GM19023 (cell line): ENCODE results near the gene PHACTR1.

Experiments used
- ATAC-seq: cut with Tn5 transposase; IDR thresholded peaks from one replicate; pipeline ENCODE4 v1.9.1; 2021; ENCODE audit warnings: mild to moderate bottlenecking, moderate library complexity; ENCODE audit not compliant: unreplicated experiment

Gene PHACTR1

GRCh38 chr6:13296536-13296997 is 580.0 kb downstream of the PHACTR1 start:
- no peak for ATAC-seq

GRCh38 chr6:13297391-13297790 is 580.8 kb downstream of the PHACTR1 start:
- ATAC-seq, result no peak

GRCh38 chr6:13298446-13298845 is 581.9 kb downstream of the PHACTR1 start:
- no peak for ATAC-seq

GRCh38 chr6:13299403-13299821 is 582.8 kb downstream of the PHACTR1 start:
- no peak for ATAC-seq

- ATAC-seq, result no peak
These were observed 583.4 kb downstream of the PHACTR1 start for GRCh38 chr6:13299918-13300317.

GRCh38 chr6:13300643-13301590 is 584.4 kb downstream of the PHACTR1 start:
- ATAC-seq, result no peak

- ATAC-seq, result no peak
These were observed 585.7 kb downstream of the PHACTR1 start for GRCh38 chr6:13302291-13302690.

- ATAC-seq, result peak; percentile 58
These were observed 586.4 kb downstream of the PHACTR1 start for GRCh38 chr6:13302751-13303667.

GRCh38 chr6:13303668-13304017 is 587.1 kb downstream of the PHACTR1 start:
- peak; percentile 29 for ATAC-seq

- no peak for ATAC-seq
These were observed 587.5 kb downstream of the PHACTR1 start for GRCh38 chr6:13304101-13304500.

GRCh38 chr6:13304580-13305260 is 588.2 kb downstream of the PHACTR1 start:
- peak; percentile 44 for ATAC-seq

GRCh38 chr6:13305288-13305687 is 588.7 kb downstream of the PHACTR1 start:
- no peak for ATAC-seq

- no peak for ATAC-seq
These were observed 589.2 kb downstream of the PHACTR1 start for GRCh38 chr6:13305791-13306190.

GRCh38 chr6:13307508-13307995 is 591.0 kb downstream of the PHACTR1 start:
- no peak for ATAC-seq

- no peak for ATAC-seq
These were observed 591.8 kb downstream of the PHACTR1 start for GRCh38 chr6:13308332-13308731.

GRCh38 chr6:13311155-13311554 is 594.6 kb downstream of the PHACTR1 start:
- no peak for ATAC-seq

GRCh38 chr6:13314806-13315205 is 598.2 kb downstream of the PHACTR1 start:
- no peak for ATAC-seq

- no peak for ATAC-seq
These were observed 599.3 kb downstream of the PHACTR1 start for GRCh38 chr6:13315896-13316295.

GRCh38 chr6:13318821-13319220 is 602.3 kb downstream of the PHACTR1 start:
- ATAC-seq, result no peak

GRCh38 chr6:13319891-13320564 is 603.5 kb downstream of the PHACTR1 start:
- ATAC-seq, result no peak
